ENCODE measurements around the gene EXOSC10. TPM values are rescaled to one million over a fixed set of nuclear protein-coding genes. Genes with fewer than 3 reads are reported as not detected.
"Not testable (repeated sequence)": the region's sequence is repeated elsewhere in the genome, so short reads cannot be mapped to it uniquely, and the experiment has no call there.

Gene EXOSC10
- total RNA-seq, 1 donor from 2014 or later, result 62.6 TPM

- no peak for DNase-seq (ENCODE audit: extremely low spot score in 2 of 2)
- peak overlapping the region; percentile 77 to 100 for H3K4me3 ChIP-seq
- no peaks in the 10 kb centered on the region for H3K27me3 ChIP-seq
- TF ChIP-seq POLR2AphosphoS5 (IDR thresholded peaks at IDR 0.05; ENCODE audit: insufficient read depth in 1 of 2, low read depth in 1 of 2) (no peak), POLR2A (IDR thresholded peaks at IDR 0.05) (no peak), CTCF (IDR thresholded peaks at IDR 0.05) (no peak)
- H3K36me3 ChIP-seq, result peaks cover 0 to 23% of the 10 kb centered on the region in 2 donors
- intact Hi-C loops (cut with DNase I), result no loop called here
- no peaks in the 10 kb centered on the region for H3K9me3 ChIP-seq
- peak overlapping the region; percentile 90 for H3K27ac ChIP-seq
- peaks cover 23% of the 10 kb centered on the region for H3K4me1 ChIP-seq
Observed at GRCh38 chr1:11100149-11100493, 452 bp upstream of the EXOSC10 start.

- DNase-seq (ENCODE audit: extremely low spot score in 2 of 2), result no peak
- H3K4me3 ChIP-seq, result peak overlapping the region; percentile 77 to 100
- no peak for TF ChIP-seq POLR2AphosphoS5 (IDR thresholded peaks at IDR 0.05; ENCODE audit: insufficient read depth in 1 of 2, low read depth in 1 of 2)
- no peak for TF ChIP-seq CTCF (IDR thresholded peaks at IDR 0.05)
- TF ChIP-seq POLR2A (IDR thresholded peaks at IDR 0.05), result no peak
- peak overlapping the region; percentile 90 for H3K27ac ChIP-seq
- H3K4me1 ChIP-seq, result peaks cover 23% of the 10 kb centered on the region
- intact Hi-C loops (cut with DNase I), result no loop called here
- no peaks in the 10 kb centered on the region for H3K9me3 ChIP-seq
- H3K27me3 ChIP-seq, result no peaks in the 10 kb centered on the region
- H3K36me3 ChIP-seq, result peaks cover 0 to 35% of the 10 kb centered on the region in 2 donors
Observed at GRCh38 chr1:11098931-11099309, 749 bp downstream of the EXOSC10 start.

- intact Hi-C loops (cut with DNase I); H3K4me3 ChIP-seq; DNase-seq (ENCODE audit: extremely low spot score in 2 of 2); H3K27ac ChIP-seq; H3K27me3 ChIP-seq; H3K9me3 ChIP-seq; H3K4me1 ChIP-seq: not testable (repeated sequence)
- peaks cover 3 to 69% of the 10 kb centered on the region in 2 donors for H3K36me3 ChIP-seq
Observed at GRCh38 chr1:11083784-11084183, 15.9 kb downstream of the EXOSC10 start.

GRCh38 chr1:11080931-11081330 is 18.7 kb downstream of the EXOSC10 start:
- no peaks in the 10 kb centered on the region for H3K4me1 ChIP-seq
- H3K27ac ChIP-seq, result no peak overlapping the region
- intact Hi-C loops (cut with DNase I), result no loop called here
- TF ChIP-seq POLR2AphosphoS5 (IDR thresholded peaks at IDR 0.05; ENCODE audit: insufficient read depth in 1 of 2, low read depth in 1 of 2), result no peak
- no peak for TF ChIP-seq POLR2A (IDR thresholded peaks at IDR 0.05)
- TF ChIP-seq CTCF (IDR thresholded peaks at IDR 0.05), result no peak
- DNase-seq (ENCODE audit: extremely low spot score in 2 of 2), result no peak
- H3K9me3 ChIP-seq, result no peaks in the 10 kb centered on the region
- no peak overlapping the region for H3K4me3 ChIP-seq
- H3K36me3 ChIP-seq, result peaks cover 0 to 68% of the 10 kb centered on the region in 2 donors
- no peaks in the 10 kb centered on the region for H3K27me3 ChIP-seq

GRCh38 chr1:11078631-11079030 is 21.0 kb downstream of the EXOSC10 start:
- Histone ChIP-seq H3K9me3 (no peaks in the 10 kb centered on the region), H3K36me3 (peaks cover 0 to 90% of the 10 kb centered on the region in 2 donors), H3K4me1 (no peaks in the 10 kb centered on the region), H3K27ac (no peak overlapping the region), H3K27me3 (no peaks in the 10 kb centered on the region), H3K4me3 (no peak overlapping the region)
- intact Hi-C loops (cut with DNase I), result no loop called here
- no peak for TF ChIP-seq CTCF (IDR thresholded peaks at IDR 0.05)
- TF ChIP-seq POLR2AphosphoS5 (IDR thresholded peaks at IDR 0.05; ENCODE audit: insufficient read depth in 1 of 2, low read depth in 1 of 2), result no peak
- no peak for TF ChIP-seq POLR2A (IDR thresholded peaks at IDR 0.05)
- DNase-seq (ENCODE audit: extremely low spot score in 2 of 2), result no peak

GRCh38 chr1:11073398-11073797 is 26.3 kb downstream of the EXOSC10 start:
- peaks cover 0 to 93% of the 10 kb centered on the region in 2 donors for H3K36me3 ChIP-seq
- H3K27me3 ChIP-seq; H3K4me3 ChIP-seq; H3K27ac ChIP-seq; DNase-seq (ENCODE audit: extremely low spot score in 2 of 2); H3K9me3 ChIP-seq; H3K4me1 ChIP-seq; intact Hi-C loops (cut with DNase I): not testable (repeated sequence)
